H1 (cell line): Measurements from ENCODE around the gene ANO6. TPM values are rescaled to one million over a fixed set of nuclear protein-coding genes. Genes with fewer than 3 reads are reported as not detected.

ENCODE experiments used
- CTCF ChIA-PET: fragments of 300-600 bp; sonication (Branson Sonifier 250); formaldehyde crosslinking; loops from one replicate; lab custom pipeline; 2021; ENCODE audit not compliant: partially characterized antibody; lab: Charles Lee
- POLR2A ChIA-PET: fragments of 300-600 bp; sonication (Branson Sonifier 250); formaldehyde crosslinking; loops from one replicate; lab custom pipeline; 2021; ENCODE audit warnings: inconsistent platforms; ENCODE audit not compliant: partially characterized antibody; lab: Charles Lee
- DNase-seq, 2 experiments: peaks; one replicate each; pipeline versions ENCODE4 v3.0.0 to v3.0.0-alpha.2; 2010 to 2022; ENCODE audit warnings: low spot score in 2 of 2, low read depth in 1 of 2, mixed read lengths in 1 of 2
- FAIRE-seq: peaks from 2 replicates; lab custom pipeline; 2011; peaks lifted over from hg19 to GRCh38; lab: Jason Lieb, UNC
- H2AFZ ChIP-seq: 2 replicates; pipeline ENCODE4 v1.8.1; 2012; ENCODE audit warnings: low read length, inconsistent platforms
- H2AK5ac ChIP-seq: 2 replicates; pipeline ENCODE4 v1.6.1; 2013; ENCODE audit warnings: low read depth, low read length
- H2BK120ac ChIP-seq: replicated peaks from 2 replicates; pipeline ENCODE3; 2013; ENCODE audit warnings: low read depth, low read length, inconsistent platforms
- H2BK12ac ChIP-seq: 2 replicates; pipeline ENCODE4 v1.6.1; 2013; ENCODE audit warnings: low read depth, low read length
- H2BK15ac ChIP-seq: 2 replicates; pipeline ENCODE4 v1.6.1; 2013; ENCODE audit warnings: low read length
- H2BK20ac ChIP-seq: 2 replicates; pipeline ENCODE4 v1.6.1; 2013; ENCODE audit warnings: low read length
- H2BK5ac ChIP-seq: 2 replicates; pipeline ENCODE4 v1.6.1; 2013; ENCODE audit warnings: low read depth, low read length
- H3K14ac ChIP-seq: 2 replicates; pipeline ENCODE4 v1.6.1; 2013; ENCODE audit warnings: inconsistent platforms; ENCODE audit not compliant: insufficient read length
- H3K18ac ChIP-seq: 2 replicates; pipeline ENCODE4 v1.6.1; 2013; ENCODE audit warnings: low read length; ENCODE audit errors: extremely low read depth
- H3K23ac ChIP-seq: 2 replicates; pipeline ENCODE4 v1.6.1; 2013; ENCODE audit warnings: inconsistent platforms; ENCODE audit not compliant: insufficient read length
- H3K23me2 ChIP-seq: 2 replicates; pipeline ENCODE4 v1.6.1; 2013; ENCODE audit warnings: low read depth, low read length
- H3K27ac ChIP-seq: 2 replicates; pipeline ENCODE4 v1.6.1; 2011; ENCODE audit warnings: low read depth, low read length, inconsistent platforms
- H3K27me3 ChIP-seq, 4 experiments: replicated peaks in 1 of 4; 1 replicate in 1 of 4; 2 replicates in 3 of 4; pipeline versions ENCODE4 v1.6.1 to v1.8.1; 2011 to 2013; ENCODE audit warnings: low read length in 3 of 4, mild to moderate bottlenecking in 3 of 4, inconsistent platforms in 2 of 4, mixed read lengths in 2 of 4, moderate library complexity in 1 of 4; ENCODE audit not compliant: control insufficient read depth in 3 of 4, insufficient read depth in 3 of 4; ENCODE audit errors: extremely low read depth in 1 of 4
- H3K36me3 ChIP-seq, 4 experiments: 2 replicates each; pipeline versions ENCODE4 v1.6.1 to v1.8.1; 2011 to 2013; ENCODE audit warnings: mild to moderate bottlenecking in 4 of 4, low read length in 3 of 4, moderate library complexity in 2 of 4, control low read depth in 1 of 4, inconsistent platforms in 1 of 4; ENCODE audit not compliant: insufficient read depth in 4 of 4, control insufficient read depth in 2 of 4
- H3K4ac ChIP-seq: replicated peaks from 2 replicates; pipeline ENCODE3; 2013; ENCODE audit warnings: low read length, low read depth, mixed read lengths, inconsistent platforms; ENCODE audit not compliant: insufficient read length
- H3K4me1 ChIP-seq, 4 experiments: replicated peaks in 1 of 4; 1 replicate in 1 of 4; 2 replicates in 3 of 4; pipeline versions ENCODE4 v1.6.1 to v1.8.1; 2011 to 2013; ENCODE audit warnings: low read length in 3 of 4, inconsistent platforms in 2 of 4, mixed read lengths in 1 of 4; ENCODE audit not compliant: insufficient read depth in 4 of 4, control insufficient read depth in 3 of 4
- H3K4me2 ChIP-seq, 2 experiments: 2 replicates each; pipeline versions ENCODE4 v1.6.1 to v1.8.1; 2011 to 2013; ENCODE audit warnings: low read depth in 2 of 2, low read length in 2 of 2, control low read depth in 1 of 2, inconsistent platforms in 1 of 2, mild to moderate bottlenecking in 1 of 2; ENCODE audit not compliant: insufficient read depth in 1 of 2
- H3K4me3 ChIP-seq, 4 experiments: fragments of 200-600, 300-600 bp in 1 of 4; sonication (generic), shearing (Covaris generic), sonication (Bioruptor Twin) in 1 of 4; 2 replicates each; pipeline versions ENCODE4 v1.5.1 to v1.8.1; 2011 to 2016; ENCODE audit warnings: low read length in 4 of 4, low read depth in 3 of 4, control low read depth in 2 of 4, inconsistent platforms in 2 of 4, mild to moderate bottlenecking in 2 of 4, mixed read lengths in 1 of 4, moderate library complexity in 1 of 4; ENCODE audit not compliant: insufficient read depth in 2 of 4; ENCODE audit errors: extremely low read depth in 1 of 4
- H3K56ac ChIP-seq: replicated peaks from 2 replicates; pipeline ENCODE3; 2013; ENCODE audit warnings: low read depth, mild to moderate bottlenecking, mixed read lengths, low read length, inconsistent platforms; ENCODE audit not compliant: insufficient read length
- H3K79me1 ChIP-seq: 2 replicates; pipeline ENCODE4 v1.6.1; 2013; ENCODE audit warnings: low read depth, low read length, control low read depth
- H3K79me2 ChIP-seq, 2 experiments: 2 replicates each; pipeline versions ENCODE4 v1.6.1 to v1.8.1; 2012 to 2013; ENCODE audit warnings: low read length in 2 of 2, mild to moderate bottlenecking in 2 of 2, inconsistent platforms in 1 of 2; ENCODE audit not compliant: insufficient read depth in 2 of 2, control insufficient read depth in 1 of 2
- H3K9ac ChIP-seq, 4 experiments: replicated peaks in 1 of 4; 1 replicate in 1 of 4; 2 replicates in 3 of 4; pipeline versions ENCODE4 v1.6.1 to v1.8.1; 2011 to 2013; ENCODE audit warnings: low read depth in 3 of 4, low read length in 3 of 4, control low read depth in 2 of 4, mild to moderate bottlenecking in 2 of 4, moderate library complexity in 2 of 4, inconsistent platforms in 1 of 4; ENCODE audit errors: extremely low read depth in 1 of 4
- H3K9me3 ChIP-seq, 2 experiments: 2 replicates each; pipeline versions ENCODE4 v1.6.1 to v1.8.1; 2012 to 2013; ENCODE audit warnings: mild to moderate bottlenecking in 2 of 2, moderate library complexity in 2 of 2, control low read depth in 1 of 2, inconsistent platforms in 1 of 2, low read depth in 1 of 2, low read length in 1 of 2, mixed read lengths in 1 of 2; ENCODE audit not compliant: insufficient read depth in 2 of 2
- H4K20me1 ChIP-seq, 2 experiments: replicated peaks in 1 of 2; 2 replicates each; pipeline versions ENCODE3 to v1.8.1; 2011 to 2013; ENCODE audit warnings: inconsistent platforms in 2 of 2, low read length in 2 of 2, mild to moderate bottlenecking in 1 of 2; ENCODE audit not compliant: insufficient read depth in 2 of 2, control insufficient read depth in 1 of 2
- H4K5ac ChIP-seq: 2 replicates; pipeline ENCODE4 v1.6.1; 2013; ENCODE audit warnings: low read length, low read depth, mixed read lengths, inconsistent platforms; ENCODE audit not compliant: insufficient read length
- H4K8ac ChIP-seq: 2 replicates; pipeline ENCODE4 v1.8.0; 2013; ENCODE audit warnings: mild to moderate bottlenecking, moderate library complexity, low read length, inconsistent platforms; ENCODE audit not compliant: insufficient read depth; ENCODE audit errors: extremely low read depth
- H4K91ac ChIP-seq: replicated peaks from 2 replicates; pipeline ENCODE3; 2013; ENCODE audit warnings: low read length, mixed read lengths, inconsistent platforms; ENCODE audit not compliant: insufficient read length
- BACH1 ChIP-seq: IDR thresholded peaks from 2 replicates; pipeline ENCODE4 v1.6.1; 2012; ENCODE audit warnings: low read length, improper control_type of control experiment
- CHD1 ChIP-seq: IDR thresholded peaks from 2 replicates; pipeline ENCODE4 v1.6.1; 2012; ENCODE audit warnings: low read depth, low read length, improper control_type of control experiment
- JUND ChIP-seq: IDR thresholded peaks from 2 replicates; pipeline ENCODE4 v1.6.1; 2011; ENCODE audit warnings: mild to moderate bottlenecking, improper control_type of control experiment, low read length
- KDM1A ChIP-seq: fragments of 200-600, 300-600 bp; sonication (generic); IDR thresholded peaks from 2 replicates; pipeline ENCODE4 v1.7.1; 2016; ENCODE audit warnings: mild to moderate bottlenecking, low read length, borderline replicate concordance
- SUZ12 ChIP-seq: fragments of 200-600 bp; sonication (generic); IDR thresholded peaks from 2 replicates; pipeline ENCODE4 v1.6.1; 2012; ENCODE audit warnings: mild to moderate bottlenecking, inconsistent platforms, low read length, moderate library complexity, mixed read lengths
- WGBS, 2 experiments: shearing (Covaris generic) in 1 of 2; methylation state at CpG; one replicate each; pipeline versions ENCODE4 v1.1.6 to v1.1.7; 2013 to 2015; ENCODE audit warnings: low lambda C conversion rate in 2 of 2, mixed read lengths in 2 of 2, inconsistent platforms in 1 of 2, low coverage in 1 of 2, missing lambda C conversion rate in 1 of 2; ENCODE audit not compliant: insufficient replicate concordance in 2 of 2, insufficient coverage in 1 of 2, insufficient read length in 1 of 2; ENCODE audit errors: extremely low coverage in 1 of 2, missing lambda C conversion rate in 1 of 2; 5-methylcytosine and 5-hydroxymethylcytosine counted together
- polyA plus RNA-seq, 7 experiments: library from polyadenylated mRNA; depleted of rRNA in 3 of 7; stranded (reverse) in 5 of 7; unstranded in 2 of 7; fragments of >200 nt in 5 of 7; fragments of 200-250 nt in 2 of 7; gene quantifications; 1 replicate in 5 of 7; 2 replicates in 1 of 7; 4 replicates in 1 of 7; pipeline versions ENCODE4 v1.2.1 to v1.2.3, GENCODE V29; 2011 to 2013; ENCODE audit warnings: missing spikeins in 2 of 7, mixed read lengths in 2 of 7
- total RNA-seq: library from RNA; stranded (reverse); fragmentation: NEBNext Ultra II Directional; extraction: Animal tissue kit (Norgen Biotek cat#: 25700); gene quantifications from 2 replicates; pipeline ENCODE4 v1.2.1, GENCODE V29; 2021

Gene ANO6
- total and polyA plus RNA-seq, 2 of the 8 experiments (the other 6 are each of a cell fraction or from before 2014, with no cell fraction given) = 15.1 to 39.7 TPM

GRCh38 chr12:45458238-45458637 is 242.3 kb downstream of the ANO6 start:
- H3K4me3 ChIP-seq = no peak overlapping the region
- H3K18ac ChIP-seq = no peak overlapping the region
- H2AK5ac ChIP-seq = no peak overlapping the region
- no peak overlapping the region for H2BK12ac ChIP-seq
- TF ChIP-seq JUND (no peak), CHD1 (no peak), KDM1A (no peak), SUZ12 (no peak), BACH1 (no peak)
- no peak overlapping the region for H4K5ac ChIP-seq
- H3K23me2 ChIP-seq = no peaks in the 10 kb centered on the region
- no peaks in the 10 kb centered on the region for H3K36me3 ChIP-seq
- no peak overlapping the region for H4K91ac ChIP-seq
- no peak overlapping the region for H2BK20ac ChIP-seq
- no peaks in the 10 kb centered on the region for H3K27me3 ChIP-seq
- no peak overlapping the region for H2BK120ac ChIP-seq
- no peak overlapping the region for H4K8ac ChIP-seq
- H3K4me1 ChIP-seq = no peaks in the 10 kb centered on the region
- no peak overlapping the region for H3K56ac ChIP-seq
- CTCF ChIA-PET = no interaction called here
- no peak overlapping the region for H3K9ac ChIP-seq
- H3K4ac ChIP-seq = no peak overlapping the region
- H3K14ac ChIP-seq = no peak overlapping the region
- no peak overlapping the region for H2AFZ ChIP-seq
- no peak overlapping the region for H2BK5ac ChIP-seq
- H3K79me1 ChIP-seq = no peaks in the 10 kb centered on the region
- DNase-seq = no peak
- no peak overlapping the region for H3K23ac ChIP-seq
- H3K79me2 ChIP-seq = no peaks in the 10 kb centered on the region
- H2BK15ac ChIP-seq = no peak overlapping the region
- POLR2A ChIA-PET = no interaction called here
- H3K4me2 ChIP-seq = no peak overlapping the region
- no peak for FAIRE-seq
- 90% methylated on average over 1 of the region's 1 CpG; no CpG with 5 or more reads in 1 of the 2 experiments for WGBS, 2 experiments
- H3K27ac ChIP-seq = no peak overlapping the region
- H4K20me1 ChIP-seq = no peaks in the 10 kb centered on the region
- no peaks in the 10 kb centered on the region for H3K9me3 ChIP-seq
